Mammary epithelial cell (primary cell): Measurements from ENCODE around the gene POP7.

Experiments
- EZH2 ChIP-seq: IDR thresholded peaks from 2 replicates; pipeline ENCODE4 v1.6.1; 2012; ENCODE audit warnings: low read length, inconsistent platforms, borderline replicate concordance
- TF ChIP-seq, protein P1 (sequence below), 2 donors: IDR thresholded peaks in 1 of 2; conservative IDR thresholded peaks in 1 of 2; 2 replicates each; pipeline ENCODE4 v1.5.1; 2011 to 2012; ENCODE audit warnings: inconsistent platforms in 2 of 2, low read length in 2 of 2, mild to moderate bottlenecking in 2 of 2, control low read depth in 1 of 2, low read depth in 1 of 2; ENCODE audit not compliant: insufficient read depth in 1 of 2; ENCODE audit errors: extremely low read depth in 1 of 2

GRCh38 chr7:100688326-100688860, 17.5 kb upstream of the POP7 start:
- TF ChIP-seq EZH2, result no peak
- TF ChIP-seq, protein P1, sequence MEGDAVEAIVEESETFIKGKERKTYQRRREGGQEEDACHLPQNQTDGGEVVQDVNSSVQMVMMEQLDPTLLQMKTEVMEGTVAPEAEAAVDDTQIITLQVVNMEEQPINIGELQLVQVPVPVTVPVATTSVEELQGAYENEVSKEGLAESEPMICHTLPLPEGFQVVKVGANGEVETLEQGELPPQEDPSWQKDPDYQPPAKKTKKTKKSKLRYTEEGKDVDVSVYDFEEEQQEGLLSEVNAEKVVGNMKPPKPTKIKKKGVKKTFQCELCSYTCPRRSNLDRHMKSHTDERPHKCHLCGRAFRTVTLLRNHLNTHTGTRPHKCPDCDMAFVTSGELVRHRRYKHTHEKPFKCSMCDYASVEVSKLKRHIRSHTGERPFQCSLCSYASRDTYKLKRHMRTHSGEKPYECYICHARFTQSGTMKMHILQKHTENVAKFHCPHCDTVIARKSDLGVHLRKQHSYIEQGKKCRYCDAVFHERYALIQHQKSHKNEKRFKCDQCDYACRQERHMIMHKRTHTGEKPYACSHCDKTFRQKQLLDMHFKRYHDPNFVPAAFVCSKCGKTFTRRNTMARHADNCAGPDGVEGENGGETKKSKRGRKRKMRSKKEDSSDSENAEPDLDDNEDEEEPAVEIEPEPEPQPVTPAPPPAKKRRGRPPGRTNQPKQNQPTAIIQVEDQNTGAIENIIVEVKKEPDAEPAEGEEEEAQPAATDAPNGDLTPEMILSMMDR (conservative IDR thresholded peaks at IDR 0.05 in 1 of 2, IDR thresholded peaks at IDR 0.05 in 1 of 2; ENCODE audit: extremely low read depth in 1 of 2, insufficient read depth in 1 of 2, low read depth in 1 of 2, low read length in 2 of 2), result no peak
